Left colon (tissue), 2 donors: ENCODE measurements around the gene KCNA10. TPM values are rescaled to one million over a fixed set of nuclear protein-coding genes. Genes with fewer than 3 reads are reported as not detected.

Experiments
- ATAC-seq: fragments of 200-7000 bp; cut with Tn5 transposase; one replicate; pipeline ENCODE4 v1.9.1; 2020; ENCODE audit warnings: mild to moderate bottlenecking, moderate library complexity
- DNase-seq, 2 donors: peaks; one replicate each; pipeline ENCODE4 v3.0.0-alpha.2; 2020
- intact Hi-C, 2 donors: fragments of 100-400 bp; cut with DNase I in 1 of 2; cut with micrococcal nuclease in 1 of 2; formaldehyde crosslinking; loops; one replicate each; pipeline versions ENCODE4 v1.11.2 to v1.14.0; 2022; cut with DNase I, micrococcal nuclease
- long read RNA-seq: library from polyadenylated mRNA; unstranded; transcript quantifications from one replicate; pipeline ENCODE4 v2.0.0, GENCODE V29; 2021
- total RNA-seq, 2 donors: library from RNA; stranded (reverse); fragmentation: NEBNext Ultra II Directional; extraction: Animal tissue kit (Norgen Biotek cat#: 25700); gene quantifications; one replicate each; pipeline ENCODE4 v1.2.1, GENCODE V29; 2021
- donor health status: DM: no; HTN: no; CAD: no.
- donor health status: DM: yes; HTN: yes; CAD: no.

Gene KCNA10
- not detected for total RNA-seq
- long read RNA-seq, result 0 reads

- DNase-seq (no peak), ATAC-seq (no peak)
- intact Hi-C loops, result no loop called here
Observed at GRCh38 chr1:110519125-110519810, at the start of gene KCNA10. KCNA10 (minus strand) TSS chr1:110519175; CDS start chr1:110518787, 388 bp downstream.

- ATAC-seq, result no peak
- DNase-seq, result no peak
- intact Hi-C loops, result no loop called here
Observed at GRCh38 chr1:110566836-110567235, 47.9 kb upstream of the KCNA10 start.

- DNase-seq (no peak), ATAC-seq (no peak)
- intact Hi-C loops, result no loop called here
Observed at GRCh38 chr1:110565565-110565964, 46.6 kb upstream of the KCNA10 start.

GRCh38 chr1:110563089-110563488 is 44.1 kb upstream of the KCNA10 start:
- DNase-seq (no peak), ATAC-seq (no peak)
- intact Hi-C loops, result no loop called here

- DNase-seq, result no peak
- intact Hi-C loops, result no loop called here
- no peak for ATAC-seq
Observed at GRCh38 chr1:110561596-110561995, 42.6 kb upstream of the KCNA10 start.

- ATAC-seq (no peak), DNase-seq (no peak)
- intact Hi-C loops, result no loop called here
Observed at GRCh38 chr1:110559157-110559556, 40.2 kb upstream of the KCNA10 start.

GRCh38 chr1:110557481-110557880 is 38.5 kb upstream of the KCNA10 start:
- ATAC-seq (no peak), DNase-seq (no peak)
- intact Hi-C loops, result no loop called here

GRCh38 chr1:110556471-110556807 is 37.5 kb upstream of the KCNA10 start:
- intact Hi-C loops, result no loop called here
- DNase-seq (no peak), ATAC-seq (no peak)

GRCh38 chr1:110555807-110556470 is 37.0 kb upstream of the KCNA10 start:
- DNase-seq (peak in 1 of 2 donors; percentile 21), ATAC-seq (no peak)
- intact Hi-C loops, result no loop called here

- ATAC-seq, result peak; percentile 73
- intact Hi-C loops, result loop anchor here in 1 of 2 donors (5.0 kb wide), 1 partner anchor 62 kb away; no protein-coding TSS in a partner anchor
- peak in 1 of 2 donors; percentile 40 for DNase-seq
Observed at GRCh38 chr1:110554871-110555801, 36.2 kb upstream of the KCNA10 start.

- intact Hi-C loops, result loop anchor here in 1 of 2 donors (5.0 kb wide), 1 partner anchor 66 kb away; no protein-coding TSS in a partner anchor
- ATAC-seq, result no peak
Observed at GRCh38 chr1:110551278-110551809, 32.4 kb upstream of the KCNA10 start.

GRCh38 chr1:110549831-110550230 is 30.9 kb upstream of the KCNA10 start:
- ATAC-seq (no peak), DNase-seq (no peak)
- intact Hi-C loops, result loop anchor here in 1 of 2 donors (5.0 to 10.0 kb wide), 2 partner anchors 67 to 235 kb away; no protein-coding TSS in a partner anchor

More at GRCh38 chr1:110551278-110551809, 32.4 kb upstream of the KCNA10 start:
- DNase-seq, result no peak

GRCh38 chr1:110548381-110548780 is 29.4 kb upstream of the KCNA10 start:
- ATAC-seq, result peak; percentile 42
- DNase-seq, result no peak
- intact Hi-C loops, result loop anchor here in 1 of 2 donors (10.0 kb wide), 1 partner anchor 236 kb away; no protein-coding TSS in a partner anchor

GRCh38 chr1:110547017-110547416 is 28.0 kb upstream of the KCNA10 start:
- ATAC-seq (no peak), DNase-seq (no peak)
- intact Hi-C loops, result loop anchor here in 1 of 2 donors (10.0 kb wide), 1 partner anchor 238 kb away; no protein-coding TSS in a partner anchor

- intact Hi-C loops, result loop anchor here in 1 of 2 donors (10.0 kb wide), 1 partner anchor 239 kb away; no protein-coding TSS in a partner anchor
- no peak for DNase-seq
- no peak for ATAC-seq
Observed at GRCh38 chr1:110545492-110545891, 26.5 kb upstream of the KCNA10 start.

GRCh38 chr1:110544753-110545152 is 25.8 kb upstream of the KCNA10 start:
- ATAC-seq (no peak), DNase-seq (no peak)
- intact Hi-C loops, result loop anchor here in 1 of 2 donors (10.0 kb wide), 1 partner anchor 240 kb away; no protein-coding TSS in a partner anchor

GRCh38 chr1:110542725-110543124 is 23.8 kb upstream of the KCNA10 start:
- DNase-seq, result no peak
- intact Hi-C loops, result loop anchor here in 1 of 2 donors (10.0 kb wide), 1 partner anchor 242 kb away; no protein-coding TSS in a partner anchor
- ATAC-seq, result no peak

- ATAC-seq (no peak), DNase-seq (no peak)
- intact Hi-C loops, result loop anchor here in 1 of 2 donors (10.0 kb wide), 1 partner anchor 243 kb away; no protein-coding TSS in a partner anchor
Observed at GRCh38 chr1:110541906-110542395, 23.0 kb upstream of the KCNA10 start.
